Upper lobe of right lung (tissue), 1 donor: ENCODE results near the gene KIAA1614. TPM values are rescaled to one million over a fixed set of nuclear protein-coding genes. Genes with fewer than 3 reads are reported as not detected.

Experiments used
- ATAC-seq: fragments of 200-7000 bp; cut with Tn5 transposase; one replicate; pipeline ENCODE4 v1.9.1; 2020; ENCODE audit warnings: mild to moderate bottlenecking, moderate library complexity
- DNase-seq: peaks from one replicate; pipeline ENCODE4 v3.0.0-alpha.2; 2020
- H3K27ac ChIP-seq: fragments of 200-600 bp; one replicate; pipeline ENCODE4 v1.8.0; 2022
- H3K27me3 ChIP-seq: fragments of 200-600 bp; one replicate; pipeline ENCODE4 v1.8.0; 2022; ENCODE audit warnings: mild to moderate bottlenecking
- H3K36me3 ChIP-seq: fragments of 200-600 bp; one replicate; pipeline ENCODE4 v1.8.0; 2022
- H3K4me1 ChIP-seq: fragments of 200-600 bp; one replicate; pipeline ENCODE4 v1.8.0; 2022
- H3K4me3 ChIP-seq: fragments of 200-600 bp; one replicate; pipeline ENCODE4 v1.8.0; 2022; ENCODE audit warnings: mild to moderate bottlenecking
- H3K9me3 ChIP-seq: fragments of 200-600 bp; one replicate; pipeline ENCODE4 v1.8.0; 2022
- CTCF ChIP-seq: fragments of 200-600 bp; IDR thresholded peaks from one replicate; pipeline ENCODE4 v1.8.0; 2022; ENCODE audit warnings: antibody characterized with exemption
- intact Hi-C: fragments of 100-400 bp; cut with DNase I; formaldehyde crosslinking; loops from one replicate; pipeline ENCODE4 v1.11.0; 2022
- total RNA-seq: library from RNA; stranded (reverse); fragmentation: NEBNext Ultra II Directional; extraction: Animal tissue kit (Norgen Biotek cat#: 25700); gene quantifications from one replicate; pipeline ENCODE4 v1.2.1, GENCODE V29; 2021
- donor health status: DM: no; HTN: yes; CAD: no; lungs with severe emphysema.

The KIAA1614 gene
- total RNA-seq, 1 donor from 2014 or later = 5.5 TPM

GRCh38 chr1:180931529-180931928 lies 18.8 kb downstream of the KIAA1614 start:
- H3K9me3 ChIP-seq = no peaks in the 10 kb centered on the region
- peaks cover 10% of the 10 kb centered on the region for H3K4me1 ChIP-seq
- intact Hi-C loops = no loop called here
- no peak overlapping the region for H3K4me3 ChIP-seq
- H3K36me3 ChIP-seq = peaks cover 5% of the 10 kb centered on the region
- H3K27ac ChIP-seq = no peak overlapping the region
- TF ChIP-seq CTCF = no peak
- DNase-seq (no peak), ATAC-seq (no peak)
- no peaks in the 10 kb centered on the region for H3K27me3 ChIP-seq

DNA sequence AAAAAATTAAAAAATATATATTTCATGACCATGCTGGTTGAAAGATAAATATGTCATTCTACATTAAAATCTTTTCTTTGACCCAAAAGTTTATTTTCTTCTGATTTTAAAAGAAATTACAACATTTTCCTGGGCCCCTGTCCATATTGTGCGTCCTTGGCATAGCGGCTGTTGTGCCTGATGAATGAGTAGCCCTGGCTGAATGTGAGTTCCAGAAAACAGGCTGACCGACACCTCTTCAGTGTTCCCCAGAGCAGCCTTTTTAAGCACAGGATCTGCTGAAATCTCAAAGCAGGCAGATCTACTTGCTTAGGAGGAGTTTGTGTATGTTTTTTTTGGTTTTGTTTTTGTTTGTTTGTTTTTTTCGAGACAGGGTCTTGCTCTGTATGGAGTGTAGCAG lies 19.7 kb downstream of the KIAA1614 start:
- H3K9me3 ChIP-seq = no peaks in the 10 kb centered on the region
- DNase-seq (no peak), ATAC-seq (no peak)
- intact Hi-C loops = no loop called here
- H3K4me3 ChIP-seq = no peak overlapping the region
- no peaks in the 10 kb centered on the region for H3K27me3 ChIP-seq
- H3K36me3 ChIP-seq = peaks cover 5% of the 10 kb centered on the region
- H3K27ac ChIP-seq = no peak overlapping the region
- TF ChIP-seq CTCF = no peak
- H3K4me1 ChIP-seq = peaks cover 4% of the 10 kb centered on the region

GRCh38 chr1:180933141-180933540 lies 20.4 kb downstream of the KIAA1614 start:
- Histone ChIP-seq H3K27ac (no peak overlapping the region), H3K4me1 (peaks cover under 1% of the 10 kb centered on the region), H3K27me3 (no peaks in the 10 kb centered on the region), H3K9me3 (no peaks in the 10 kb centered on the region), H3K4me3 (no peak overlapping the region), H3K36me3 (peaks cover 5% of the 10 kb centered on the region)
- ATAC-seq (no peak), DNase-seq (no peak)
- intact Hi-C loops = no loop called here
- no peak for TF ChIP-seq CTCF

- TF ChIP-seq CTCF = no peak
- Histone ChIP-seq H3K9me3 (no peaks in the 10 kb centered on the region), H3K4me1 (no peaks in the 10 kb centered on the region), H3K27ac (no peak overlapping the region), H3K27me3 (no peaks in the 10 kb centered on the region), H3K36me3 (peaks cover 5% of the 10 kb centered on the region), H3K4me3 (no peak overlapping the region)
- peak; percentile 34 for ATAC-seq
- intact Hi-C loops = no loop called here
- no peak for DNase-seq
Observed at GRCh38 chr1:180934563-180934962, 21.9 kb downstream of the KIAA1614 start.

DNA sequence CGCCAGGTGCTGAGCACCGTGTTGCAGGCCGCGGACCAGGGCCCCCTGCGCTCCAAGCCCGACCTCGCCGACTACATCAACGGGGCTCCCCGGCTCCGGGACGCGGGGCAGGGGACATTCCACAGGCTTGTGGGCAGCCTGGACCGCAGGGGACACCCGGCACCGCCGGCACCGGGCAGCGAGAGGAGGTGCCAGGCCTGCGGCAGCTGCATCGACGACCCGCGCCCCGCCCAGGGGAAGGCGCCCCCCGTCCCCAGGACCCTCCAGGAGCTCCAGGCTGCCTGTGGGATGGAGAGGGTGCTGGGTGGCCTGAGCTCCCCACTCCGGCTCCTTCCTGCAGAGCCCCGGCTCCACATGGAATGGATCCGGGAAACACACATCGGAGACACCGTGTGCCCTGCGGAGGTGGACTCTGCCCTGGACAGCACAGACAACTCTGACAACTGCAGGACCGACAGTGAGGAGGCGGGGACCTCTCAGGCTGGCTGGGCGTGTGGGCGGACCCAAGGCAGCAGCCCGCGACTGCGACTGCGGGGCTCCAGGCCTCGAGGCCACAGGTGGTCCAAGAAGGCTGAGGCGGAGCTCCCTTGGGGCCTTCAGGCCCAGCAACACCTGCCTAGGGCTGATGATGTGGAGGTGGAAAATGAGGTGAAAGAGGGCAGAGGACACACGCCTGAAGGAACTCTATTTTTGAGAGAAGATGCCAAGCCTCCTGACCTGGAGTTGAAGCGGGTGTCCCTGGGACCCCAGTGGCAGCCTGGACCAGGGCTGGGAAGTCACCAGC lies 22.8 kb downstream of the KIAA1614 start:
- ATAC-seq = peak; percentile 3
- no peak for DNase-seq
- intact Hi-C loops = no loop called here
- no peak for TF ChIP-seq CTCF
- H3K4me1 ChIP-seq = no peaks in the 10 kb centered on the region
- no peaks in the 10 kb centered on the region for H3K27me3 ChIP-seq
- no peaks in the 10 kb centered on the region for H3K9me3 ChIP-seq
- H3K36me3 ChIP-seq = peaks cover 5% of the 10 kb centered on the region
- H3K27ac ChIP-seq = no peak overlapping the region
- no peak overlapping the region for H3K4me3 ChIP-seq
